Retina (tissue), 1 donor: ENCODE measurements around the gene HPSE2.
A peak's percentile ranks its signal among the peaks of the same experiment; 100 is the strongest.

Experiments
- DNase-seq: peaks from one replicate; pipeline ENCODE4 v3.0.0-alpha.2; 2016

Gene HPSE2

GRCh38 chr10:98422182-98422581, 813.5 kb downstream of the HPSE2 start:
- no peak for DNase-seq

GRCh38 chr10:98420786-98421185, 814.9 kb downstream of the HPSE2 start:
- no peak for DNase-seq

GRCh38 chr10:98419469-98420261, 816.0 kb downstream of the HPSE2 start:
- DNase-seq = no peak

GRCh38 chr10:98418665-98419468, 816.8 kb downstream of the HPSE2 start:
- no peak for DNase-seq

GRCh38 chr10:98417973-98418664, 817.5 kb downstream of the HPSE2 start:
- no peak for DNase-seq

- no peak for DNase-seq
These were observed 818.1 kb downstream of the HPSE2 start for GRCh38 chr10:98417481-98417959.

GRCh38 chr10:98416606-98417388, 818.9 kb downstream of the HPSE2 start:
- DNase-seq = no peak

- no peak for DNase-seq
These were observed 819.9 kb downstream of the HPSE2 start for GRCh38 chr10:98415731-98416119.

GRCh38 chr10:98414932-98415730, 820.5 kb downstream of the HPSE2 start, which contains the start of gene PYROXD2:
Gene PYROXD2, minus strand, starts transcription at chr10:98415182. Its CDS starts 47 bp downstream, at chr10:98415135.
- DNase-seq = peak; percentile 85

GRCh38 chr10:98414578-98414931, 821.1 kb downstream of the HPSE2 start:
- DNase-seq = peak; percentile 24

GRCh38 chr10:98411768-98412167, 823.9 kb downstream of the HPSE2 start:
- no peak for DNase-seq

GRCh38 chr10:98411166-98411565, 824.5 kb downstream of the HPSE2 start:
- DNase-seq = no peak

GRCh38 chr10:98410759-98411158, 824.9 kb downstream of the HPSE2 start:
- DNase-seq = no peak

- no peak for DNase-seq
These were observed 825.4 kb downstream of the HPSE2 start for GRCh38 chr10:98410135-98410743.

- DNase-seq = no peak
These were observed 826.9 kb downstream of the HPSE2 start for GRCh38 chr10:98408799-98409198.

- no peak for DNase-seq
These were observed 827.9 kb downstream of the HPSE2 start for GRCh38 chr10:98407744-98408241.
